GM23338 (cell line): ENCODE measurements around the gene FILIP1L. TPM values are rescaled to one million over a fixed set of nuclear protein-coding genes. Genes with fewer than 3 reads are reported as not detected.
A peak's percentile ranks its signal among the peaks of the same experiment; 100 is the strongest.

Experiments used
- ATAC-seq: fragments of 200-7000 bp; cut with Tn5 transposase; 3 replicates; pipeline ENCODE4 v1.9.1; 2020
- DNase-seq: peaks from one replicate; pipeline ENCODE4 v3.0.0-alpha.2; 2015; ENCODE audit warnings: low spot score
- H2AFZ ChIP-seq: fragments of 200-600 bp; sonication (generic); 2 replicates; pipeline ENCODE4 v1.8.0; 2016; ENCODE audit warnings: antibody characterized with exemption, mild to moderate bottlenecking, moderate library complexity
- H3F3A ChIP-seq: fragments of 200-600 bp; sonication (generic); replicated peaks from 2 replicates; pipeline ENCODE4 v1.8.0; 2017; ENCODE audit warnings: antibody characterized with exemption, mixed run types, low read depth
- H3K27ac ChIP-seq: fragments of 200-600 bp; sonication (generic); 2 replicates; pipeline ENCODE4 v1.6.1; 2016; ENCODE audit warnings: low read depth
- H3K27me3 ChIP-seq: fragments of 200-600 bp; sonication (generic); 2 replicates; pipeline ENCODE4 v1.8.0; 2016; ENCODE audit warnings: mild to moderate bottlenecking, mixed run types, moderate library complexity; ENCODE audit not compliant: insufficient read depth
- H3K36me3 ChIP-seq: fragments of 200-600 bp; sonication (generic); 2 replicates; pipeline ENCODE4 v1.8.0; 2016; ENCODE audit warnings: mild to moderate bottlenecking; ENCODE audit not compliant: insufficient read depth
- H3K4me1 ChIP-seq: fragments of 200-600 bp; sonication (generic); 2 replicates; pipeline ENCODE4 v1.8.0; 2016; ENCODE audit warnings: mild to moderate bottlenecking, moderate library complexity; ENCODE audit not compliant: insufficient read depth
- H3K4me2 ChIP-seq: fragments of 200-600 bp; sonication (generic); 2 replicates; pipeline ENCODE4 v1.7.1; 2017; ENCODE audit warnings: mixed run types
- H3K4me3 ChIP-seq: fragments of 200-600 bp; sonication (generic); 2 replicates; pipeline ENCODE4 v1.6.1; 2016; ENCODE audit warnings: mixed run types
- H3K79me2 ChIP-seq: fragments of 200-600 bp; sonication (generic); replicated peaks from 2 replicates; pipeline ENCODE4 v1.8.0; 2017; ENCODE audit warnings: mild to moderate bottlenecking; ENCODE audit not compliant: insufficient read depth
- H3K9me2 ChIP-seq: fragments of 200-600 bp; sonication (generic); 2 replicates; pipeline ENCODE4 v1.8.0; 2017; ENCODE audit not compliant: insufficient read depth
- H4K20me1 ChIP-seq: fragments of 200-600 bp; sonication (generic); replicated peaks from 2 replicates; pipeline ENCODE4 v1.8.0; 2017; ENCODE audit warnings: mild to moderate bottlenecking; ENCODE audit not compliant: insufficient read depth
- H3K27ac Mint-ChIP-seq: 2 replicates; pipeline ENCODE4 v1.8.0; 2020; ENCODE audit warnings: inconsistent platforms, mild to moderate bottlenecking, moderate library complexity, mixed read lengths
- H3K27me3 Mint-ChIP-seq: 3 replicates; pipeline ENCODE4 v1.8.0; 2022; ENCODE audit warnings: low read depth, mild to moderate bottlenecking, moderate library complexity, mixed read lengths, inconsistent platforms; ENCODE audit not compliant: insufficient read depth, poor library complexity
- H3K36me3 Mint-ChIP-seq: 3 replicates; pipeline ENCODE4 v1.8.0; 2021; ENCODE audit warnings: low read depth, mild to moderate bottlenecking, inconsistent platforms, moderate library complexity, mixed read lengths
- H3K4me1 Mint-ChIP-seq: 3 replicates; pipeline ENCODE4 v1.8.0; 2020; ENCODE audit warnings: mild to moderate bottlenecking, inconsistent platforms, mixed read lengths
- H3K4me3 Mint-ChIP-seq: 3 replicates; pipeline ENCODE4 v1.8.0; 2021; ENCODE audit warnings: moderate library complexity, mild to moderate bottlenecking, inconsistent platforms, mixed read lengths
- H3K9me3 Mint-ChIP-seq: 3 replicates; pipeline ENCODE4 v1.8.0; 2020; ENCODE audit warnings: moderate library complexity, mild to moderate bottlenecking, inconsistent platforms, mixed read lengths
- CREB1 ChIP-seq: fragments of 250-450 bp; sonication (Bioruptor Pico); IDR thresholded peaks from 2 replicates; pipeline ENCODE4 v1.5.0; 2020; ENCODE audit warnings: low read depth, mild to moderate bottlenecking, moderate library complexity
- CTCF ChIP-seq, 2 experiments: fragments of 200-600 bp in 1 of 2; sonication (generic) in 1 of 2; conservative IDR thresholded peaks; 2 replicates each; pipeline versions ENCODE4 v1.5.1 to v1.6.1; 2016 to 2017; ENCODE audit warnings: antibody characterized with exemption in 2 of 2, low read depth in 2 of 2, mild to moderate bottlenecking in 2 of 2, moderate library complexity in 1 of 2
- EZH2 ChIP-seq: fragments of 200-600 bp; sonication (generic); IDR thresholded peaks from one replicate; pipeline ENCODE4 v1.8.0; 2017; ENCODE audit warnings: antibody characterized with exemption, mild to moderate bottlenecking, low read depth; ENCODE audit not compliant: unreplicated experiment
- EZH2phosphoT487 ChIP-seq: fragments of 200-600 bp; sonication (generic); IDR thresholded peaks from one replicate; pipeline ENCODE4 v1.8.1; 2018; ENCODE audit warnings: antibody characterized with exemption; ENCODE audit not compliant: unreplicated experiment
- JUNB ChIP-seq: IDR thresholded peaks from one replicate; pipeline ENCODE4 v1.6.1; 2016; ENCODE audit warnings: antibody characterized with exemption; ENCODE audit not compliant: unreplicated experiment
- NANOG ChIP-seq: IDR thresholded peaks from 2 replicates; pipeline ENCODE4 v1.6.1; 2016; ENCODE audit warnings: antibody characterized with exemption, borderline replicate concordance
- POLR2AphosphoS5 ChIP-seq: IDR thresholded peaks from 2 replicates; pipeline ENCODE4 v1.6.1; 2016; ENCODE audit warnings: antibody characterized with exemption, low read depth
- REST ChIP-seq: IDR thresholded peaks from one replicate; pipeline ENCODE4 v1.6.1; 2018; ENCODE audit warnings: antibody characterized with exemption; ENCODE audit not compliant: unreplicated experiment
- STAT1 ChIP-seq: IDR thresholded peaks from one replicate; pipeline ENCODE4 v1.6.1; 2016; ENCODE audit warnings: antibody characterized with exemption; ENCODE audit not compliant: unreplicated experiment
- ZNF114 ChIP-seq: fragments of 250-450 bp; sonication (Bioruptor Pico); IDR thresholded peaks from 2 replicates; pipeline ENCODE4 v1.5.0; 2020; ENCODE audit warnings: mild to moderate bottlenecking, moderate library complexity
- ZNF331 ChIP-seq: fragments of 250-450 bp; sonication (Bioruptor Pico); IDR thresholded peaks from 2 replicates; pipeline ENCODE4 v1.5.0; 2020; ENCODE audit warnings: low read depth, mild to moderate bottlenecking, moderate library complexity
- ZNF462 ChIP-seq: fragments of 250-450 bp; sonication (Bioruptor Pico); IDR thresholded peaks from 2 replicates; pipeline ENCODE4 v1.5.0; 2020; ENCODE audit warnings: mild to moderate bottlenecking, moderate library complexity
- polyA plus RNA-seq: library from polyadenylated mRNA; unstranded; fragments of >200 nt; fragmentation: Nextera tagmentation; extraction: Ambion mirVana; gene quantifications from 2 replicates; pipeline ENCODE4 v1.2.1, GENCODE V29; 2016
- total RNA-seq: library from RNA; depleted of rRNA; stranded (reverse); fragments of >200 nt; shearing (Covaris generic); gene quantifications from 2 replicates; pipeline ENCODE4 v1.2.3, GENCODE V29; 2014

The FILIP1L gene
- total and polyA plus RNA-seq, 2 experiments from 2014 or later = 1.6 TPM; not detected in 1

GRCh38 chr3:99980606-99981005 lies 133.7 kb downstream of the FILIP1L start:
- H3F3A ChIP-seq = no peaks in the 10 kb centered on the region
- no peak overlapping the region for H2AFZ ChIP-seq
- H3K4me2 ChIP-seq = no peak overlapping the region
- no peaks in the 10 kb centered on the region for H3K4me1 ChIP-seq
- H3K27me3 ChIP-seq = no peaks in the 10 kb centered on the region
- Mint-ChIP-seq H3K27ac (no peak overlapping the region), H3K27me3 (no peaks in the 10 kb centered on the region), H3K4me1 (0 out of 3 replicates have a peak, but pooled peaks cover 2% of the 10 kb centered on the region), H3K4me3 (no peak overlapping the region), H3K9me3 (no peaks in the 10 kb centered on the region), H3K36me3 (peaks cover 4% of the 10 kb centered on the region; the same call in 1 of the 3 replicates)
- no peak overlapping the region for H3K4me3 ChIP-seq
- no peak for DNase-seq
- H4K20me1 ChIP-seq = peaks cover 4% of the 10 kb centered on the region; the same call in 1 of the 2 replicates
- TF ChIP-seq ZNF331 (CRISPR knock-in tag) (no peak), REST (no peak), EZH2phosphoT487 (no peak), ZNF114 (no peak), NANOG (no peak), POLR2AphosphoS5 (no peak), CTCF (conservative IDR thresholded peaks at IDR 0.05; ENCODE audit: low read depth in 2 of 2) (no peak), STAT1 (no peak), JUNB (no peak), EZH2 (no peak), CREB1 (no peak), ZNF462 (CRISPR knock-in tag) (no peak)
- no peaks in the 10 kb centered on the region; the same call in 1 of the 2 replicates for H3K79me2 ChIP-seq
- peaks cover 2% of the 10 kb centered on the region; the same call in 1 of the 2 replicates for H3K9me2 ChIP-seq
- H3K27ac ChIP-seq = 0 out of 2 replicates have a peak overlapping the region, but pooled peaks have one; percentile 8
- no peak for ATAC-seq
- H3K36me3 ChIP-seq = no peaks in the 10 kb centered on the region
